Spleen (tissue), 11 donors: ENCODE results near the gene GRIK1. TPM values are rescaled to one million over a fixed set of nuclear protein-coding genes. Genes with fewer than 3 reads are reported as not detected.

Experiments
- DNase-seq: peaks from one replicate; pipeline ENCODE4 v3.0.0-alpha.2; 2020
- H3K27ac ChIP-seq, 8 donors: fragments of 200-600 bp; sonication (generic) in 7 of 8; 1 replicate in 4 of 8; 2 replicates in 4 of 8; pipeline versions ENCODE4 v1.5.0 to v1.8.0; 2016 to 2021; ENCODE audit warnings: inconsistent platforms in 4 of 8, mild to moderate bottlenecking in 4 of 8, moderate library complexity in 1 of 8
- H3K27me3 ChIP-seq, 7 donors: fragments of 200-600 bp; sonication (generic) in 6 of 7; replicated peaks in 1 of 7; 1 replicate in 4 of 7; 2 replicates in 3 of 7; pipeline versions ENCODE4 v1.5.0 to v1.8.0; 2016 to 2021; ENCODE audit warnings: inconsistent platforms in 3 of 7, mild to moderate bottlenecking in 1 of 7
- H3K36me3 ChIP-seq, 6 donors: fragments of 200-600 bp; sonication (generic) in 5 of 6; 1 replicate in 4 of 6; 2 replicates in 2 of 6; pipeline versions ENCODE4 v1.5.0 to v1.8.0; 2016 to 2021; ENCODE audit warnings: inconsistent platforms in 2 of 6
- H3K4me1 ChIP-seq, 6 donors: fragments of 200-600 bp; sonication (generic) in 5 of 6; 1 replicate in 3 of 6; 2 replicates in 3 of 6; pipeline versions ENCODE4 v1.5.0 to v1.8.0; 2016 to 2021; ENCODE audit warnings: inconsistent platforms in 3 of 6
- H3K4me3 ChIP-seq, 8 donors: fragments of 200-600 bp; sonication (generic) in 7 of 8; 1 replicate in 4 of 8; 2 replicates in 4 of 8; pipeline versions ENCODE4 v1.5.0 to v1.8.0; 2016 to 2021; ENCODE audit warnings: inconsistent platforms in 4 of 8, mild to moderate bottlenecking in 4 of 8, moderate library complexity in 2 of 8
- H3K9me3 ChIP-seq, 8 donors: fragments of 200-600 bp; sonication (generic) in 7 of 8; 1 replicate in 4 of 8; 2 replicates in 4 of 8; pipeline versions ENCODE4 v1.5.0 to v1.8.0; 2016 to 2021; ENCODE audit warnings: inconsistent platforms in 4 of 8
- CTCF ChIP-seq, 11 experiments: fragments of 200-600 bp in 7 of 11; fragments of 450-650 bp in 4 of 11; sonication (generic) in 4 of 11; IDR thresholded peaks in 8 of 11; conservative IDR thresholded peaks in 3 of 11; 1 replicate in 7 of 11; 2 replicates in 4 of 11; pipeline versions ENCODE4 v1.4.0 to v1.8.0; 2016 to 2021; ENCODE audit warnings: antibody characterized with exemption in 11 of 11, inconsistent platforms in 4 of 11, mild to moderate bottlenecking in 1 of 11
- POLR2A ChIP-seq, 3 donors: fragments of 450-650 bp; IDR thresholded peaks; one replicate each; pipeline ENCODE4 v1.5.1; 2017; ENCODE audit warnings: antibody characterized with exemption in 3 of 3, mild to moderate bottlenecking in 1 of 3
- POLR2AphosphoS5 ChIP-seq, 3 donors: sonication (generic); formaldehyde crosslinking; IDR thresholded peaks; one replicate each; pipeline ENCODE4 v1.5.1; 2017; ENCODE audit warnings: antibody characterized with exemption in 3 of 3
- WGBS, 5 donors: extraction: QIAGEN DNeasy Blood & Tissue Kit in 3 of 5; methylation state at CpG; one replicate each; pipeline versions ENCODE4 v1.1.5 to v1.1.7; 2013 to 2018; 5-methylcytosine and 5-hydroxymethylcytosine counted together
- intact Hi-C: fragments of 100-400 bp; cut with DNase I; formaldehyde crosslinking; loops from one replicate; pipeline ENCODE4 v1.15.0; 2023; ENCODE audit warnings: low total_unique reads
- polyA plus RNA-seq, 3 donors: library from polyadenylated mRNA; stranded (reverse); fragments of 200-250 nt; gene quantifications; one replicate each; pipeline ENCODE4 v1.2.1, GENCODE V29; 2013
- total RNA-seq, 7 donors: library from RNA; depleted of rRNA in 3 of 7; stranded (reverse); fragments of >200 nt in 3 of 7; fragmentation: NEBNext Ultra II Directional in 4 of 7; extraction: Animal tissue kit (Norgen Biotek cat#: 25700) in 4 of 7; gene quantifications; one replicate each; pipeline versions ENCODE4 v1.1.0 to v1.2.1, GENCODE V29; 2016 to 2021
- donor health status: healthy with polysubstance abuse.
- donor health status: DM: no; HTN: no; CAD: no; lungs with moderate emphysema.
- donor health status: DM: no; HTN: no; CAD: no.
- donor health status: Bipolar disorder and iron deficiency.
- donor health status: healthy.
- donor health status: DM: no; HTN: no; CAD: no.
- donor health status: DM: yes; HTN: yes; CAD: no.

Gene GRIK1
- total and polyA plus RNA-seq, 10 donors = 0.02 to 0.17 (median 0.04) TPM; not detected in 7

GRCh38 chr21:29490016-29490415, 449.8 kb downstream of the GRIK1 start:
- TF ChIP-seq POLR2AphosphoS5 (IDR thresholded peaks at IDR 0.05) = no peak
- TF ChIP-seq POLR2A (IDR thresholded peaks at IDR 0.05) = no peak
- no peak for TF ChIP-seq CTCF (IDR thresholded peaks at IDR 0.05 in 8 of 11, conservative IDR thresholded peaks at IDR 0.05 in 3 of 11)
- intact Hi-C loops = no loop called here
- peaks cover 0 to under 1% (median 0%) of the 10 kb centered on the region in 8 donors for H3K9me3 ChIP-seq
- no peaks in the 10 kb centered on the region for H3K27me3 ChIP-seq
- 90 to 100% (median 94%) methylated on average over 3 of the region's 3 CpGs for WGBS, 5 donors
- H3K4me1 ChIP-seq = no peaks in the 10 kb centered on the region
- no peak overlapping the region for H3K27ac ChIP-seq
- H3K36me3 ChIP-seq = no peaks in the 10 kb centered on the region
- no peak overlapping the region for H3K4me3 ChIP-seq
- no peak for DNase-seq

- TF ChIP-seq POLR2A (IDR thresholded peaks at IDR 0.05) = no peak
- TF ChIP-seq POLR2AphosphoS5 (IDR thresholded peaks at IDR 0.05) = no peak
- TF ChIP-seq CTCF (IDR thresholded peaks at IDR 0.05 in 8 of 11, conservative IDR thresholded peaks at IDR 0.05 in 3 of 11) = no peak
- Histone ChIP-seq H3K4me3 (no peak overlapping the region), H3K9me3 (peaks cover 0 to 9% (median 3%) of the 10 kb centered on the region in 8 donors), H3K27ac (no peak overlapping the region), H3K27me3 (no peaks in the 10 kb centered on the region), H3K4me1 (no peaks in the 10 kb centered on the region), H3K36me3 (no peaks in the 10 kb centered on the region)
- DNase-seq = no peak
- WGBS, 5 donors = 61 to 69% (median 64%) methylated on average over 4 of the region's 4 CpGs
- intact Hi-C loops = loop anchor here (10.0 kb wide), 1 partner anchor 148 kb away; no protein-coding TSS in a partner anchor
These were observed 452.6 kb downstream of the GRIK1 start for GRCh38 chr21:29487154-29487553.

Other genes with a start within 250 kb of the GRIK1 start
- not detected for gene CLDN17, start 226.8 kb upstream of the GRIK1 start, total RNA-seq
- not detected for gene CLDN17, start 226.8 kb upstream of the GRIK1 start, polyA plus RNA-seq